ENCODE measurements around the gene C1orf159.
"Not testable (repeated sequence)": the region's sequence is repeated elsewhere in the genome, so short reads cannot be mapped to it uniquely, and the experiment has no call there.

C1orf159 gene

GRCh38 chr1:1150100-1150499 lies 34.2 kb upstream of the C1orf159 start:
- DNase-seq (ENCODE audit: low read depth in 1 of 2, low spot score in 1 of 2): no peak

- DNase-seq (ENCODE audit: low read depth in 1 of 2, low spot score in 1 of 2): no peak
Observed at GRCh38 chr1:1149416-1149815, 33.5 kb upstream of the C1orf159 start.

- DNase-seq (ENCODE audit: low read depth in 1 of 2, low spot score in 1 of 2): no peak
Observed at GRCh38 chr1:1148569-1148968, 32.7 kb upstream of the C1orf159 start.

- DNase-seq (ENCODE audit: low read depth in 1 of 2, low spot score in 1 of 2): no peak
Observed at GRCh38 chr1:1148061-1148460, 32.2 kb upstream of the C1orf159 start.

GRCh38 chr1:1146596-1146995 lies 30.7 kb upstream of the C1orf159 start:
- no peak for DNase-seq (ENCODE audit: low read depth in 1 of 2, low spot score in 1 of 2)

GRCh38 chr1:1146026-1146425 lies 30.1 kb upstream of the C1orf159 start:
- no peak for DNase-seq (ENCODE audit: low read depth in 1 of 2, low spot score in 1 of 2)

- no peak for DNase-seq (ENCODE audit: low read depth in 1 of 2, low spot score in 1 of 2)
Observed at GRCh38 chr1:1145547-1145914, 29.6 kb upstream of the C1orf159 start.

GRCh38 chr1:1144843-1145546 lies 29.1 kb upstream of the C1orf159 start:
- DNase-seq (ENCODE audit: low read depth in 1 of 2, low spot score in 1 of 2): no peak

GRCh38 chr1:1144122-1144842 lies 28.4 kb upstream of the C1orf159 start:
- DNase-seq (ENCODE audit: low read depth in 1 of 2, low spot score in 1 of 2): peak; percentile 38

GRCh38 chr1:1143636-1144035 lies 27.7 kb upstream of the C1orf159 start:
- no peak for DNase-seq (ENCODE audit: low read depth in 1 of 2, low spot score in 1 of 2)

- no peak for DNase-seq (ENCODE audit: low read depth in 1 of 2, low spot score in 1 of 2)
Observed at GRCh38 chr1:1142844-1143243, 27.0 kb upstream of the C1orf159 start.

- DNase-seq (ENCODE audit: low read depth in 1 of 2, low spot score in 1 of 2): not testable (repeated sequence)
Observed at GRCh38 chr1:1142352-1142751, 26.5 kb upstream of the C1orf159 start.

- no peak for DNase-seq (ENCODE audit: low read depth in 1 of 2, low spot score in 1 of 2)
Observed at GRCh38 chr1:1141911-1142250, 26.0 kb upstream of the C1orf159 start.

- no peak for DNase-seq (ENCODE audit: low read depth in 1 of 2, low spot score in 1 of 2)
Observed at GRCh38 chr1:1141244-1141910, 25.5 kb upstream of the C1orf159 start.

- no peak for DNase-seq (ENCODE audit: low read depth in 1 of 2, low spot score in 1 of 2)
Observed at GRCh38 chr1:1140673-1141072, 24.8 kb upstream of the C1orf159 start.

GRCh38 chr1:1137256-1138045 lies 21.6 kb upstream of the C1orf159 start:
- peak; percentile 38 to 61 for DNase-seq (ENCODE audit: low read depth in 1 of 2, low spot score in 1 of 2)

- no peak for DNase-seq (ENCODE audit: low read depth in 1 of 2, low spot score in 1 of 2)
Observed at GRCh38 chr1:1136547-1137230, 20.8 kb upstream of the C1orf159 start.

- no peak for DNase-seq (ENCODE audit: low read depth in 1 of 2, low spot score in 1 of 2)
Observed at GRCh38 chr1:1135339-1136136, 19.6 kb upstream of the C1orf159 start.

GRCh38 chr1:1134300-1134970 lies 18.5 kb upstream of the C1orf159 start:
- no peak for DNase-seq (ENCODE audit: low read depth in 1 of 2, low spot score in 1 of 2)

All from activated CD4-positive, alpha-beta T cell treated with anti-CD3 and anti-CD28 coated beads, Interleukin-2, amount 50 U/mL, for 24 hours (primary cell).